ENCODE measurements around the gene ASTN2. TPM values are rescaled to one million over a fixed set of nuclear protein-coding genes. Genes with fewer than 3 reads are reported as not detected.
A peak's percentile ranks its signal among the peaks of the same experiment; 100 is the strongest.

ASTN2 gene
- total and polyA plus RNA-seq, 12 donors = 1.9 to 11.1 (median 4.0) TPM

DNA sequence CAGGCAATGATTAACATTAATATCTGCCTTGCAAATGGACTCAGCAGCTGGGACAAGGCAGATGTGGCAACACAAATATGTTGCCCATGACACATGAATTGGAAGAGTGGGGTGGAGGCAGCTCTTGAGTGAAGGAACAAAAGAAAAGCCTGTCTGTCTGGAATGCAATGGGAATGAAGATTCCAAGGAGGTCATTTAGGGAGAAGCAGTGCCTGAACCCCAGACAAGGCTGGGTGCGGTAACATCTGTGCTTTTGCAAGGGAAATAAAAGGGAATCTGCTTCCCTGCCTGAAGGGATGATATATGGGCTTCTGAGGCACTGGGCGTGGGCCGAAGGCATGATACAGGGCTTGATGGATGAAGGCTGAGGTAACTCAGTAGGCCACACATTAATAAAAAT lies 821.9 kb downstream of the ASTN2 start:
- 92 to 94% methylated on average over 3 of the region's 3 CpGs for WGBS, 2 donors
- TF ChIP-seq CTCF (IDR thresholded peaks at IDR 0.05) = no peak
- DNase-seq (no peak), ATAC-seq (peak in 1 of 8 donors; percentile 68)
- Histone ChIP-seq H3K9me3 (peaks cover 0 to 19% (median 10%) of the 10 kb centered on the region in 11 donors), H3K36me3 (no peaks in the 10 kb centered on the region), H3K4me1 (peaks cover 0 to 3% (median 0%) of the 10 kb centered on the region in 9 donors), H3K27ac (no peak overlapping the region), H3K27me3 (no peaks in the 10 kb centered on the region), H3K4me3 (no peak overlapping the region)
- intact Hi-C loops (cut with DNase I) = no loop called here

DNA sequence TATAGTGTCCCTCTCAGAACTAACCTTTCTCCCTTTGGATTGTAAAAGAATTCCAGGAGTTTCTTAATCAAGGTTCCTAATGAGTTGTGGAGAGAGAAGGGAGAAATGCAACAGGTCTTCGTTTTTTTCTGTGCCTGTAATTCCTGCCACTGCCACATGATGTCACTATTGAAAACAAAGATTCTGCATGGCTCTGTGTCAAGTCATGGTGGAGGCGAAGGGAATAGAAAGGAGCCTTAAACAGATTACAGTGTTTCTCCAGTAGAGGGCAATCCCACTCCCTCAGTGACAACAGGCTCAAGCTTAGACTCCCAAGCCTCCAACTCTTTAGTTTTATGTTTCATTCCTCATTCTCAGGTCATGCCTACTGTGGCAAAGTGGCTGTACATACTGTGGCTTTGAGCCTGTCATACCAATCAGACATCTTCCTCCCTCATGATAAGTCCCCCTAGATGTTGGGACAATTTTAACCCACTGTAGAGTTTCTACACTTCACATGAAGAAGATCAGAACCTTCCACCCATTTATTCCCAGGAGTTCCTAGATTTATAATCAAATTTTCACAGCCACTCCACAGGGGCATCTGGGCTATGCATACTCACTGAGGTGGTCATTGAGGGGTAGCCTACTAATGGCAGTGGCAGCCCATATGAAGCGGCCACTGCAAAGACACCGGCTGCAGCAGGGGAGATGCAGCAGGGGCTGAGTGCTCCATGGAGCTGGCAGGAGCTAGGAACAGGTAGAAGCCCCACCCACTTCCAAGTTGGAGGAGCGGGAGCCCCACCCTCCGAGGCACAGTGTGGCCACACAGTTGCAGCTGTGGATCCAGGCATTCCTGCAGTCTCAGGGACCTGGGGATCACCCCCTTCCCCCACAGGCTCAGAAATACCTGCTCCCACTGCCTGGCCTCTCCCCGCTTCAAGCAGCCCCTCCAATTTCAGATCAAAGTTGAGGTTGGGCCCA lies 825.2 kb downstream of the ASTN2 start:
- no peak overlapping the region for H3K4me3 ChIP-seq
- peaks cover 0 to 25% (median 10%) of the 10 kb centered on the region in 11 donors for H3K9me3 ChIP-seq
- WGBS, 2 donors = 76% methylated on average over 7 of the region's 7 CpGs
- TF ChIP-seq CTCF (IDR thresholded peaks at IDR 0.05) = peak in 5 of 9 donors; percentile 20 to 47 (median 30)
- ATAC-seq (no peak), DNase-seq (no peak)
- H3K4me1 ChIP-seq = peaks cover 0 to 3% (median 0%) of the 10 kb centered on the region in 9 donors
- H3K27ac ChIP-seq = no peak overlapping the region
- no peaks in the 10 kb centered on the region for H3K36me3 ChIP-seq
- no peaks in the 10 kb centered on the region for H3K27me3 ChIP-seq
- intact Hi-C loops (cut with DNase I) = no loop called here

- no peaks in the 10 kb centered on the region for H3K36me3 ChIP-seq
- ATAC-seq (no peak), DNase-seq (no peak)
- no peaks in the 10 kb centered on the region for H3K27me3 ChIP-seq
- intact Hi-C loops (cut with DNase I) = no loop called here
- WGBS, 2 donors = 88 to 89% methylated on average over 1 of the region's 1 CpG
- H3K4me3 ChIP-seq = no peak overlapping the region
- H3K4me1 ChIP-seq = peaks cover 0 to 3% (median 0%) of the 10 kb centered on the region in 9 donors
- no peak for TF ChIP-seq CTCF (IDR thresholded peaks at IDR 0.05)
- H3K27ac ChIP-seq = no peak overlapping the region
- peaks cover 0 to 25% (median 10%) of the 10 kb centered on the region in 11 donors for H3K9me3 ChIP-seq
Measured at GRCh38 chr9:116587919-116588318, 826.9 kb downstream of the ASTN2 start.

DNA sequence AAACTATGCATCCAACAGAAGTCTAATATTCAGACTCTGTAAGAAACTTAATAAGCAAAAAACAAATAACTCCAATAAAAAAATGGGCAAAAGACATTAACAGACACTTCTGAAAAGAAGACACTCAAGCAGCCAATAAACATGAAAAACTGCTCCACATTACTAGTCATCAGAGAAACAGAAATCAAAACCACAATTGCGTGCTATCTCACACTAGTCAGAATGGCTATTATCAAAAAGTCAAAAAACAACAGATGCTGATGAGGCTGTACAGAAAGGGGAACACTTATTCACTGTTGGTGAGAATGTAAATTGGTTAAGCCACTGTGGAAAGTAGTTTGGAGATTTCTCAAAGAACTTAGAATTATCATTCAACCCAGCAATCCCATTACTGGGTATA lies 829.0 kb downstream of the ASTN2 start:
- intact Hi-C loops (cut with DNase I) = no loop called here
- no peak for ATAC-seq
- peaks cover 0 to 25% (median 10%) of the 10 kb centered on the region in 11 donors for H3K9me3 ChIP-seq
- H3K27ac ChIP-seq = no peak overlapping the region
- 95% methylated on average over 1 of the region's 1 CpG for WGBS, 2 donors
- H3K4me1 ChIP-seq = peaks cover 0 to 6% (median 0%) of the 10 kb centered on the region in 9 donors
- H3K36me3 ChIP-seq = no peaks in the 10 kb centered on the region
- no peaks in the 10 kb centered on the region for H3K27me3 ChIP-seq
- H3K4me3 ChIP-seq = no peak overlapping the region
- no peak for DNase-seq
- no peak for TF ChIP-seq CTCF (IDR thresholded peaks at IDR 0.05)
